Measurements from ENCODE around the gene INHBE.

DNA sequence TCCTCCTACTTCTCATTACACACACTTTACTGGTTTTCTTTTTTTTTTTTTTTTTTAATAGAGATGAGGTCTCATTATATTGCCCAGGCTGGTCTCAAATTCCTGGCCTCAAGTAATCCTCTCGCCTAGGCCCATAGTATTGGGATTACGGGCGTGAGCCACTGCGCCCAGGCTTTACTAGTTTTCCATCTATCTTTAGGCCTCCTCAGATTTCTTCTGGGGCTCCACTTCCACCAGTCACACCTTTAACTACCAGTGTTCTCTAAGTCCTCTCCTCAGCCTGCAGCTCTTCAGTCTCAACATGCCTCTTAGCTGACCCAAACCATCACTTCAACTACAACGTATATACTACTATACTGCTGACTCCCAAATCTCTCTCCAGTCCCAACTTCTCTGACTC is 34.6 kb upstream of the INHBE start:
- TF ChIP-seq, protein P1, sequence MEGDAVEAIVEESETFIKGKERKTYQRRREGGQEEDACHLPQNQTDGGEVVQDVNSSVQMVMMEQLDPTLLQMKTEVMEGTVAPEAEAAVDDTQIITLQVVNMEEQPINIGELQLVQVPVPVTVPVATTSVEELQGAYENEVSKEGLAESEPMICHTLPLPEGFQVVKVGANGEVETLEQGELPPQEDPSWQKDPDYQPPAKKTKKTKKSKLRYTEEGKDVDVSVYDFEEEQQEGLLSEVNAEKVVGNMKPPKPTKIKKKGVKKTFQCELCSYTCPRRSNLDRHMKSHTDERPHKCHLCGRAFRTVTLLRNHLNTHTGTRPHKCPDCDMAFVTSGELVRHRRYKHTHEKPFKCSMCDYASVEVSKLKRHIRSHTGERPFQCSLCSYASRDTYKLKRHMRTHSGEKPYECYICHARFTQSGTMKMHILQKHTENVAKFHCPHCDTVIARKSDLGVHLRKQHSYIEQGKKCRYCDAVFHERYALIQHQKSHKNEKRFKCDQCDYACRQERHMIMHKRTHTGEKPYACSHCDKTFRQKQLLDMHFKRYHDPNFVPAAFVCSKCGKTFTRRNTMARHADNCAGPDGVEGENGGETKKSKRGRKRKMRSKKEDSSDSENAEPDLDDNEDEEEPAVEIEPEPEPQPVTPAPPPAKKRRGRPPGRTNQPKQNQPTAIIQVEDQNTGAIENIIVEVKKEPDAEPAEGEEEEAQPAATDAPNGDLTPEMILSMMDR (IDR thresholded peaks at IDR 0.05), result no peak
- TF ChIP-seq EP300 (IDR thresholded peaks at IDR 0.05), result no peak

Data from stomach (tissue), 4 donors.